Activated CD8-positive, alpha-beta T cell treated with anti-CD3 and anti-CD28 coated beads for 36 hours (primary cell): Measurements from ENCODE around the gene SEC14L2. TPM values are rescaled to one million over a fixed set of nuclear protein-coding genes. Genes with fewer than 3 reads are reported as not detected.
A peak's percentile ranks its signal among the peaks of the same experiment; 100 is the strongest.
"Not testable (repeated sequence)": the region's sequence is repeated elsewhere in the genome, so short reads cannot be mapped to it uniquely, and the experiment has no call there.

Source experiments
- ATAC-seq: fragments of 200-7000 bp; cut with Tn5 transposase; one replicate; pipeline ENCODE4 v1.10.0; 2021; ENCODE audit warnings: mild to moderate bottlenecking, moderate library complexity
- CTCF ChIA-PET: fragments of 350-600 bp; sonication (Branson Sonifier 250); formaldehyde crosslinking; loops from one replicate; lab custom pipeline; 2021; ENCODE audit warnings: antibody characterized with exemption; lab: Charles Lee
- POLR2A ChIA-PET: fragments of 350-600 bp; sonication (Branson Sonifier 250); formaldehyde crosslinking; loops from one replicate; lab custom pipeline; 2021; ENCODE audit warnings: antibody characterized with exemption; lab: Charles Lee
- DNase-seq: peaks from one replicate; pipeline ENCODE4 v3.0.0-alpha.2; 2020
- H3K27ac Mint-ChIP-seq: one replicate; pipeline ENCODE4 v1.8.0; 2021; ENCODE audit warnings: mild to moderate bottlenecking, mixed read lengths
- H3K27me3 Mint-ChIP-seq: one replicate; pipeline ENCODE4 v1.8.0; 2021; ENCODE audit warnings: mixed read lengths
- H3K36me3 Mint-ChIP-seq: one replicate; pipeline ENCODE4 v1.8.0; 2021; ENCODE audit warnings: low read depth, mixed read lengths
- H3K4me1 Mint-ChIP-seq: one replicate; pipeline ENCODE4 v1.8.0; 2021; ENCODE audit warnings: low read depth, mixed read lengths
- H3K4me3 Mint-ChIP-seq: one replicate; pipeline ENCODE4 v1.8.0; 2021; ENCODE audit warnings: mild to moderate bottlenecking, moderate library complexity, mixed read lengths
- H3K9me3 Mint-ChIP-seq: one replicate; pipeline ENCODE4 v1.8.0; 2021; ENCODE audit warnings: mixed read lengths
- intact Hi-C: fragments of 100-400 bp; cut with micrococcal nuclease; formaldehyde crosslinking; loops from one replicate; pipeline ENCODE4 v1.10.0; 2022
- total RNA-seq, 2 experiments: library from RNA; stranded (reverse); gene quantifications; one replicate each; pipeline ENCODE4 v1.2.3, GENCODE V29; 2021
- TF ChIP-seq, protein P1 (sequence below): fragments of 200-600 bp; IDR thresholded peaks from one replicate; pipeline ENCODE4 v1.8.0; 2022; ENCODE audit warnings: antibody characterized with exemption, mild to moderate bottlenecking

Gene SEC14L2
- total RNA-seq, 2 experiments from 2014 or later: 15.1 to 15.4 TPM

DNA sequence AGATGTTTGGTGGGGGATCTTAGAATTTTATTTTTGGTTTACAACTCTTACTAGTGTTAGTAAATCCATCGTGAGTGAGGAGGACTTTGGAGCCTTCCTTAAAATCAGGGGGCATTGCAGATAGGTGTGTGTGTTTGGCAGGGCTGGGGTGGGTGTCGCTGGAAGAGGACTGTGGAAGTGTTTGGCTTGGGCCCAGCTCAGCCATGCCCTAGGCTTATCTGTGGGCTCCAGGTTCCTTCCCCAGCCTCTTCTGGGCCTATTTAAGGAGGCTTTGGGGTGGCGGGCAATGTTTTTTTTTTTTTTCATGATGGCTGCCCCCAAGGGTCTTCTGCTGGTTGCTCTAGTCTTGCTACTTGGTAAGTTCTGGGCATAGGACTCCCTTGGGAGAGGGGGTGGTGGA is 50.8 kb downstream of the SEC14L2 start:
- DNase-seq (no peak), ATAC-seq (no peak)
- POLR2A ChIA-PET: no interaction called here
- Mint-ChIP-seq H3K27me3 (peaks cover 22% of the 10 kb centered on the region), H3K36me3 (no peaks in the 10 kb centered on the region), H3K27ac (no peak overlapping the region), H3K4me3 (no peak overlapping the region), H3K4me1 (peaks cover 15% of the 10 kb centered on the region), H3K9me3 (peaks cover 3% of the 10 kb centered on the region)
- intact Hi-C loops: no loop called here
- TF ChIP-seq, protein P1, sequence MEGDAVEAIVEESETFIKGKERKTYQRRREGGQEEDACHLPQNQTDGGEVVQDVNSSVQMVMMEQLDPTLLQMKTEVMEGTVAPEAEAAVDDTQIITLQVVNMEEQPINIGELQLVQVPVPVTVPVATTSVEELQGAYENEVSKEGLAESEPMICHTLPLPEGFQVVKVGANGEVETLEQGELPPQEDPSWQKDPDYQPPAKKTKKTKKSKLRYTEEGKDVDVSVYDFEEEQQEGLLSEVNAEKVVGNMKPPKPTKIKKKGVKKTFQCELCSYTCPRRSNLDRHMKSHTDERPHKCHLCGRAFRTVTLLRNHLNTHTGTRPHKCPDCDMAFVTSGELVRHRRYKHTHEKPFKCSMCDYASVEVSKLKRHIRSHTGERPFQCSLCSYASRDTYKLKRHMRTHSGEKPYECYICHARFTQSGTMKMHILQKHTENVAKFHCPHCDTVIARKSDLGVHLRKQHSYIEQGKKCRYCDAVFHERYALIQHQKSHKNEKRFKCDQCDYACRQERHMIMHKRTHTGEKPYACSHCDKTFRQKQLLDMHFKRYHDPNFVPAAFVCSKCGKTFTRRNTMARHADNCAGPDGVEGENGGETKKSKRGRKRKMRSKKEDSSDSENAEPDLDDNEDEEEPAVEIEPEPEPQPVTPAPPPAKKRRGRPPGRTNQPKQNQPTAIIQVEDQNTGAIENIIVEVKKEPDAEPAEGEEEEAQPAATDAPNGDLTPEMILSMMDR: no peak
- CTCF ChIA-PET: interaction anchor here (5.7 kb wide), 1 partner anchor 38 kb away, joined by 36 read pairs; no protein-coding TSS in a partner anchor

DNA sequence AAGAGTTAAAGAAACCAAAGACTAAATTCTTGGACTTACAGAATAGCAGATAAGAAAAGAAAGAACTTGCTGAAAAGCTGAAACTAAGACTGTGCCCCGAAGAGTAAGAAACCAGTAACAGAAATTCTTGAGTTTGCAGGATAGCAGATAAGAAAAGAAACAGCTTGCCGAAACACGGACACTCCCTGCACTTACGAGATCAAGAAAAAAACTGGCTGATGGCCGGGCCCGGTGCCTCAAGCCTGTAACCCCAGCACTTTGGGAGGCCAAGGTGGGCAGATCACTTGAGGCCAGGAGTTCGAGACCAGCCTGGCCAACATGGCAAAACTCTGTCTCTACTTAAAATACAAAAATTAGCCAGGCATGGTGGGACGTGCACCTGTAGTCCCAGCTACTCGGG is 54.7 kb downstream of the SEC14L2 start:
- intact Hi-C loops, CTCF ChIA-PET, H3K9me3 Mint-ChIP-seq, H3K27ac Mint-ChIP-seq, DNase-seq, H3K36me3 Mint-ChIP-seq, H3K4me3 Mint-ChIP-seq, POLR2A ChIA-PET, H3K4me1 Mint-ChIP-seq, ATAC-seq, H3K27me3 Mint-ChIP-seq: not testable (repeated sequence)

DNA sequence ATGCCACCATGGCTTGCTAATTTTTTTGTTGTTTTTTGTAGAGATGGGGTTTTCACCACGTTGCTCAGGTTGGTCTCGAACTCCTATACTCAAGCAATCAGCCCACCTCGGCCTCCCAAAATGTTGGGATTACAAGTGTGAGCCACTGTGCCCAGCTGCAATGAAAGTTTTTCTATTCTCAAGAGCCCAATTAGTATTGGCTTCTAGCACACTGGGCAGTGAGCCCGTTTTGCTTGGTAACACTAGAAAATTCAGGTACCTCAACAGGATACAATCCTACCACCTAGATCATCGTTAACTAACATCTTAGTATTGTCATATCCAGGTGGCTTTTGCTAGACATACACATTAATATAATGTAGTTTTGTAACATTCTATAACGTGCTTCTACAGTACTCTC is 56.0 kb downstream of the SEC14L2 start:
- POLR2A ChIA-PET: interaction anchor here (1.3 kb wide), 1 partner anchor 8 kb away, joined by 4 read pairs; no protein-coding TSS in a partner anchor
- CTCF ChIA-PET: interaction anchor here (1.0 to 1.7 kb wide), 2 partner anchors 18 to 62 kb away, joined by 3 to 5 read pairs; no protein-coding TSS in a partner anchor
- DNase-seq: no peak
- Mint-ChIP-seq H3K4me1 (no peaks in the 10 kb centered on the region), H3K27me3 (peaks cover 3% of the 10 kb centered on the region), H3K36me3 (no peaks in the 10 kb centered on the region), H3K27ac (no peak overlapping the region), H3K9me3 (no peaks in the 10 kb centered on the region), H3K4me3 (no peak overlapping the region)
- ATAC-seq: no peak
- intact Hi-C loops: no loop called here
- TF ChIP-seq, protein P1: no peak

DNA sequence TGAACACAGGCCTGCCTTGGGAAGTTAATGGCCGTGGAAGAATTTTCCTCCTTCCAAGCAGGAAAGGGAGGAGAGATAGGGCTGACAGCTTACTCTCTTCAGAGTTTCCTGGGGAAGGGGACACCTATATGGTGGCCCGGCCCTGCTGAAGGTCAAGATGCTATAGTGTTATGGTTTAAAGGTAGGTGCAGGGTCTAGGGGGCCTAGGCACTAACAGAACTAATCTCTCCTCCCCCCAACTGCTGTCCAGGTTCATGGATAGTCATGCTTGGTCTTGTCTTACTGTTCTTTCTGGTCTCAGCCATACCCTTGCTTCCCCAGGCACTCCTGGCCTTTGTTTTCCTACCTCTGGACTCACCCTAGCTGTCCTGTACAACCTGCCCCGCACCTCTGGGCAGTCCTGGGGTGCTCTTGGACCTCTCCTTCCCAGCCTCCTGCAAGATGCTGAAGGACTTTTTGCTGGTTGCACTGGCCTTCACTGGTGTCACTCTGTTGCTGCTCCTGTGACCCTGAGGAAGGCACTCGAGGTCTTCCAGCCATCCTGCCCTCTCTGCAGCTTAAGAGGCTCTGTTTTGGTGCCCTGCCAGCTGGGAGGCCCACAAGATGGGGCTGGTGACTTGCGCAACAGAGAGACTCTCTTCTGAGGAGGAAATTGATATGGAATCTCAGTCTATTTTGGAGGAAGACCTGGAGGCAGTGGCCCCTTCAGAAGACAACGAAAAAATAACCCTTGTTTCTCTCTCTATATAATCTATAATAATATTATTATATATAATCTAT is 57.1 kb downstream of the SEC14L2 start:
- no peaks in the 10 kb centered on the region for H3K36me3 Mint-ChIP-seq
- no peak overlapping the region for H3K4me3 Mint-ChIP-seq
- no peaks in the 10 kb centered on the region for H3K9me3 Mint-ChIP-seq
- no peaks in the 10 kb centered on the region for H3K4me1 Mint-ChIP-seq
- CTCF ChIA-PET: interaction anchor here (0.8 to 1.7 kb wide), 5 partner anchors 9 to 62 kb away, joined by 3 to 7 read pairs (median 4); no protein-coding TSS in a partner anchor
- POLR2A ChIA-PET: interaction anchor here (1.1 to 1.3 kb wide), 2 partner anchors 9 to 97 kb away, joined by 3 to 4 read pairs; partner anchors contain the start of genes CCDC157 and SF3A1
- peaks cover 2% of the 10 kb centered on the region for H3K27me3 Mint-ChIP-seq
- peak; percentile 71 for DNase-seq
- no peak overlapping the region for H3K27ac Mint-ChIP-seq
- TF ChIP-seq, protein P1: no peak
- peak; percentile 63 for ATAC-seq
- intact Hi-C loops: no loop called here

DNA sequence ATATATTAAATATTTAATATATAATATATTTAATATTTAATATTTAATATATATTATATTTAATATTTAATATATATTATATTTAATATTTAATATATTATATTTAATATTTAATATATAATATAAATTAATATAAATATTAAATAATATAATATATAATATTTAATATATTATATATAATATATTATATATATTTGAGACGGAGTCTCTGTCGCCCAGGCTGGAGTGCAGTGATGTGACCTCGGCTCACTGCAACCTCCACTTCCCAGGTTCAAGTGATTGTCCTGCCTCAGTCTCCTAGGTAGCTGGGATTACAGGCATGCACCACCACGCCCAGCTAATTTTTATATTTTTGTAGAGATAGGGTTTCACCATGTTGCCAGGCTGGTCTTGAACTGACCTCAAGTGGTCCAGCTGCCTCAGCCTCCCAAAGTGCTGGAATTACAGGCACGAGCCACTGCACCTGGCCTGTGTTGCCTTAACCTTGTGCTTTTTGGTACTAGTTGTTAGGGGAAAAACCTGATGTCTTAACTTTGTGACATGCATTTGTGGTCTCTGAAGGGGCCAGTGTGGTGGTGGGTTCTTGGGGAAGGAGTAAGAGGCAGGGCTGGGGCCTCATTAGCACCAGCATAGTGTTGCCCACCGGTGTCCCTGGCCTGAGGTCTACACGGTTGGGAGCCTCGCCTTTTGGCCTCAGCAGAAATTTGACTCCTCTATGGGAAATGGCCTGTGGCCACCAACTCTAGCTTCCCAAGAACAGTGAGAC is 58.4 kb downstream of the SEC14L2 start:
- Mint-ChIP-seq H3K4me1 (no peaks in the 10 kb centered on the region), H3K9me3 (no peaks in the 10 kb centered on the region), H3K27ac (no peak overlapping the region), H3K27me3 (peaks cover 3% of the 10 kb centered on the region), H3K4me3 (no peak overlapping the region), H3K36me3 (no peaks in the 10 kb centered on the region)
- CTCF ChIA-PET: no interaction called here
- TF ChIP-seq, protein P1: no peak
- ATAC-seq (peak; percentile 37), DNase-seq (peak; percentile 44)
- intact Hi-C loops: no loop called here
- POLR2A ChIA-PET: no interaction called here
